COLO668 (cell line): ENCODE measurements around the gene FMO2.

Source experiments
- DNase-seq: peaks from one replicate; lab custom pipeline; 2025; ENCODE audit not compliant: unreplicated experiment; lab: John Stamatoyannopoulos, UW

FMO2 gene

DNA sequence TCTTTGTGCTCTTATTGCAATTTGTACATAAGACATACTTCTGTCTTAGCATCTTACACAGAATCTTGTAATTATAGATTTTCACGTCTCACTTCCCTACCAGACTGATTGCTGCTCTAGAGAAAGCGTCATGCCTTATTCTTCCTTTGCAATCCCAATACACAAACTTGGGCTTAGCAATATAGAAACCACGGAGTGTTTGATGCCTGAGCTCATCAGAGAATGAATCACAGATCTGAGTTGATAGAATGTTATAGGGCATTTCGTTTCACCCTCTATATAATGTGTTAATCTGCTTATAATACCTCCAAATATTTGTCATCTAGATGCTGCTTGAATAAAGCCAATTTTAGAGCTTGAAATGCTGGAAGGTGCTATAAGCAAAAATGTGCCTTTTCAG, 69.8 kb downstream of the FMO2 start:
- DNase-seq = no peak

DNA sequence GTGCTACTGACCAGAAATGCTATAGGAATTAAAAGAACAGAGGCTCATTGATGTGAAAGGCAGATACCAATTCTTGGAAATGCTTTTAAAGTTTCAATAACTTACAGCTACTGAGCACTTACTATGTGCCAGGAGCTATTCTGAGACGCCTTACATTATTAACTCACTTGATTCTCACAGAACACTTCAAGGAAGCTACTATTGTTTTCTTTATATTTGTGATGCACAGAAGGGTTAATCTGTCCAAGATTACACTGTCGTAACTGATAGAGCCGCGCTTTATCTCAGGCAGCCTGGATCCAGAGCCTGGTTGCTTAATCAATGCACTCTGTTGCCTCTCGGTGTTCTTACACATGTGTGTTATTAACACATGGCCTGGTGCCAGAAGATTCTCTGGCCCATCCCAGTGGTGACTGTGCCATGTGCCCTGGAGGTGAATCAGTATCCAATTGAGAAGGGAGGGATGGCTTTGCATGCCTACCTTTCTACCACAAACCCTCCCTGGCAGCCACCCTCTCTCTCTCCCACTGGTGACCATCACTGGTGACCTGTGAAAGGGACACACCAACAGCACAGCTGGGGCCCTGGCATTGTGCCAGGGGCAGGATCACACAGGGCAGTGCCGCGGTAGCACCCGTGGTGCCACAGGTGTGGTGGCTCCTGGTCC, 72.0 kb downstream of the FMO2 start:
- peak; percentile 53 for DNase-seq

DNA sequence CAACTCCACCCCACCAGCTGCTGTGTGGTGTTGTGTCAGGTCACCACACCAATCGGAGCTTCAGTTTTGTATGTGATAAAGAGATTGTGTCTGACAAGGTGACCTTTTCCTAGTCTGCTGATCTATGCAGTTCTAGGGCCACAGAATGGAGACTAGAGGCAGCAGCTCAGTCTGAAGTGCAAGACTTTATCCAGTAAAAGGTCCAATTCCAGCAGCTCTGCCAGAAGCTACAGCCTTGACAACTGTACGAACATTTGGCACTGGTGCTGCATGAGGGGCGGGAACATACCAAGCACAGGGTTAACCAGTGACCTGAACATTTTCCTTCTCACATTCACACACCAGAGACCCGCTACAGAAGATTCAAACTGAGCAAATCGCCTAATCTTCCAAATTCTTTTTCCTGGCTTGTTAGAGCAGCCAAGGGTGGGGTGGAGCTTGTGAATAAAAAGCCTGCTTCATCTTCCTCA, 72.5 kb downstream of the FMO2 start:
- no peak for DNase-seq

DNA sequence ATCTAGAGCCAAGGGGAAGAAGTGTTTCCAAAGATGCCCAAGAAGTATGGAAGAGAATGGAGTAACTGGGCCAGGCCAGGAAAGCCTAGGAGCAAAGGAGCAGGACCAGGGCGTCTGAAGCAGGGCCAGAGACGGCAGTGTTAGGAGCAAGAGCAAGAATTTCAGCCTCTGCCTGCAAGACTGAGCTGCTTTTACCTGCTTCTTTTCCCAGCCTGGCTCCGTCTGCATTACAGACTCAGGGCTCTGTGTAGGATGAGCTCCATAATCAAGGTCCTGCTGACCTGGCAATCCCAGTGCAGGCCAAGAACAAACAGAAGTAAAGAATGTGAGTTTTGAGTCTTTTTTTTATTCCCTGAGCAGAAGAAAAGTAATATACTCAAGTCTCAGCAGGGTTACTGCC, 73.3 kb downstream of the FMO2 start:
- no peak for DNase-seq

DNA sequence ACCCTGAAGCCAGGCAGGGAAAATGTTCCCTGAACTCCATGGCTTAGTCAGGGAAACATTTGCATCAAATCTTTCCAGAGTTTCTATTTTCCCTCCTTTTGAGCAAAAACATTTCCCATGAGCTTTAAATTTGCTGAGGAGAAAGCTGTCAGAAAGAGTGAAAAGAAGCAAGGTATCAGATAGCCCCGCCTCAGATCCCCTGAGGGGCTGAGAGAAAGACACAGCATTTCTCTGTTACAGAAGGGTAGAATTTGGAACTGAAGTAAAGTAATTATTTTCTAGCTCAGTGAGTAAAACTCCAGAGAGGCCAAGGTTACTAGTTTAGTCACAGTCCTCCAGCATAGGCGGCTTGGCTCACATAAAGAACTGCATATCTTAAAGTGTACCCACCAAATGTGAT, 73.8 kb downstream of the FMO2 start:
- DNase-seq = no peak
